A673 (cell line): ENCODE data around the gene VWA8.

Experiments
- CTCF ChIP-seq: fragments of 300-800, 200-600 bp; sonication (generic); conservative IDR thresholded peaks from 2 replicates; pipeline ENCODE4 v1.5.1; 2017; ENCODE audit warnings: low read depth, mild to moderate bottlenecking, antibody characterized with exemption, low read length, moderate library complexity, mixed read lengths
- EZH2 ChIP-seq: fragments of 200-600 bp; sonication (generic); IDR thresholded peaks from 2 replicates; pipeline ENCODE4 v1.6.1; 2017; ENCODE audit warnings: borderline replicate concordance, low read depth, mild to moderate bottlenecking, mixed read lengths, antibody characterized with exemption, low read length; ENCODE audit not compliant: poor library complexity, severe bottlenecking

DNA sequence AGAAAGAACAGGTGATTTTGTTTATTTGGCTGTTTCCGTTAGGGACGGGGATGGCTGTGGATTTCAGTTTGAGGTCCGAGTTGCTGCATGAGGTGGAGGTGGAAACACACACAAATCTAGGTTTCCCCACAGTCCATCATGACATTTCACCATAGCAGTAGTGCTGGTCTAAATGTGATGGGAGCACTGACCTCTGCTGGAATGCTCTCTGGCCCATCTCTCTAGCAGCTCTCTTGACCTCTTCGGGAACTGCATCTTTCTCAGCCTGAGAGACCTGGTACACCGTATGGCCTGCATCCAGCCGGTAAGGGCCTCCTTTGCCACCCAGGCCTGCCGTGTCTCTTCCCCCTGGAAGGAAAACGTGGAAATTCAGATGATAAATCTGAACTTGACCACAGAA, 349.5 kb downstream of the VWA8 start:
- TF ChIP-seq CTCF = no peak
- TF ChIP-seq EZH2 = no peak
